AG09319 (cell line): Measurements from ENCODE around the gene GPX6.

Source experiments
- DNase-seq: peaks from one replicate; pipeline ENCODE4 v3.0.0-alpha.2; 2010; ENCODE audit warnings: low read depth; ENCODE audit errors: extremely low read depth
- CTCF ChIP-seq: IDR thresholded peaks from 2 replicates; pipeline ENCODE4 v1.5.1; 2011; ENCODE audit warnings: low read depth, mild to moderate bottlenecking, inconsistent platforms, low read length, moderate library complexity

GPX6 gene

GRCh38 chr6:28468056-28468455 lies 47.5 kb downstream of the GPX6 start:
- no peak for TF ChIP-seq CTCF
- no peak for DNase-seq

DNA sequence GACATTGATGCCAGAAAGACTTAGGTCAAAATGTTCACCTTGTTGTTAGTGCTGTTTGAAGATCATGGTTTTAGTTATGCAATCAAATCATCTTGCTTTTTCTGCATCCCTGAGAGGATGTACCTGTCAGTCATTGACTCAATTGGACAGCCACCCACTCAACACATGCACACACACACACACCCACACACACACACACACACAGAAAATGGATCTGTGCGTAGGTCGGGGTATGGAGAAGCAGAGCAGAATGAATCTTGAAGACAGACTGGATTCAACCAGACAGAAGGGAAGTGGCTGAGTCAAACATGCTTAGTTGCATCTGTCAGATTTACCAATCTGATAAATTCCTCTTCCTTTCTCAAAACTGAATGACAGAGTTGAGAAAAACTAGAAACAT lies 53.2 kb downstream of the GPX6 start:
- DNase-seq = no peak
- no peak for TF ChIP-seq CTCF

DNA sequence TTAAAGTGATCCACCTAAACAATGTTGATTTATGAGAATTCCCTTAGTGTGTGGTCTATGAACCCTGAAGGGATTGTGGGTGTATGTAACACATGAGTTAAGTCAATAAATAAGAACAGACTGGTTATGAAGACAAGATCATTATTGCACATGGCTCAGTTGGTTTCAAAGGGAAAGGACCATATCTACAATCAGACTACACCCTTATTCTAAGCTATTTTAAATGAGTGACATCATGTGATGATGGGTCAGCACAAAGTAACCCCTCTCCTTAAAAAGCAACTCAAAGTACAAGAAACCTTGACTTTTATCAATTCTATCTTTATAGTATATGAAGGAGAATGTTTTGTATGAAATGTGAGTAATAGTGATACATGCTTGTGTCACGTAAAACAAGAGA lies 57.0 kb downstream of the GPX6 start:
- TF ChIP-seq CTCF = no peak
- DNase-seq = no peak
